HG03342 (cell line): ENCODE measurements around the gene RND1.
"Not testable (repeated sequence)": the region's sequence is repeated elsewhere in the genome, so short reads cannot be mapped to it uniquely, and the experiment has no call there.

Experiments
- ATAC-seq: cut with Tn5 transposase; IDR thresholded peaks from one replicate; pipeline ENCODE4 v1.9.1; 2021; ENCODE audit warnings: mild to moderate bottlenecking, moderate library complexity; ENCODE audit not compliant: unreplicated experiment

The RND1 gene

DNA sequence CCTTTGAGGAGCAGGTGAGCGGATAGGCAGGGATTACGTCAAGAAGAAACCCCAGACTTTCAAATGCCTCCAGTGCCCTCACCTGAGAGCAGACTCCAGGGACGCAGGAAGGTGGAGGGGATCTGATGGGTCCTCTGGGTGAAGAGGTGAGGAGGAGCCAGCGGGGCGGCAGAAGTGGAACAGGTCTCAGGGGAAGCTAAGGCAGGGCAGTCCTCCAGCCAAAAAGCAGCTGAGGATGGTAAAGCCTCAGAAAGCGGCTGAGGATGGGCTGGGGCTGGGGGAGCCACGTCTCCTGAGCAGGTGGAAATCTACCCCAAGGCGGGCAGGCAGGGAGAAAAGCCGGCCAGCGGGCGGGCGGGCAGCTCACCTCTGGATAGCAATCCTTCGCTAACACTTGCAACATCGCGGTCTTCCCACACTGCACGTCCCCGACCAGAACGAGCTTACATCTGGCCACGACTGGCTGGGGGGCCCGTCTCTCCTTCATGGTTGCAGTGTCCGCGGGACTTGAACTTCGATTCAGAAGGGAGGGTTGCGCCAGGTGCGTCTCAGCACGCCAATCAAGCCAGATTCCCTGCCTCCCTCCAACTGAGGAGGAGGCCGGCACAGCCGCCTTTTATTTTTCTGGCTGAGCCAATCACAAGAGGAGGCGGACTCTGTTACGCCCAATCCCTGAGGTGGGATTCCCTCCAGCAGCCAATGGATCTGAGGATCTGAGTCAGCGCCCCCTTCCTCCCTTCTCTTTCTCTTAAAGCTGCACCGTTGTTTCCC lies at the start of gene RND1:
Gene RND1 (minus strand): TSS at position 590 of the 771 bp plus-strand sequence. CDS start 103 bp downstream, at position 487.
- peak; percentile 94 for ATAC-seq

DNA sequence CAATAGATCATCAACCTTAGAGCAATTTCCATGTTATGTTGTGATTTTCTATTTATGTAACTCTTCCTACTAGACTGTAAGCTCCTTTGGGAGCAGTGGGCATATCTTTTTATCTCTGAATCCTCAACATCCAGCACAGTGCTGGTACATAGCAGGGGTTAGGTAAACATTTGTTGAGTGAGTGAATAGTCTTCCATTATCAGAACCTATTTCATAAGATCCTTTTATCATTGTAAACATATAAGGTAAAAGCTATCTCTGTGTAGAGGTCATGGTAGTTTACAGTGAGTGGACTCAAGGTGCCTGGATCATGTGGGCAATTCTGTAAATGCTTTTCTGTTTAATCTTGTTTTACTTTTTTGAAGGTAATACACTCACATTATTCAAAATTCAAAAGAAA lies 44.5 kb upstream of the RND1 start:
- ATAC-seq: no peak

DNA sequence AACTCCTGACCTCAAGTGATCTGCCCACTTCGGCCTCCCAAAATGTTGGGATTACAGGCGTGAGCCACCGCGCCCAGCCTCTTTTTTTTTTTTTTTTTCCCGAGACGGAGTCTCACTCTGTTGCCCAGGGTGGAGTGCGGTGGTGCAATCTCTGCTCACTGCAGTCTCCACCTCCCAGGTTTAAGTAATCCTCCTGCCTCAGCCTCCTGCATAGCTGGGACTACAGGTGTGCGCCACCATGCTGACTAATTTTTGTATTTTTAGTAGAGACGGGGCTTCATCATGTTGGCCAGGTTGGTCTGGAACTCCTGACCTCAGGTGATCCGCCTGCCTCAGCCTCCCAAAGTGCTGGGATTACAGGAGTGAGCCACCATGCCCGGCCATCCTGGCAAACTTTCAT lies 44.0 kb upstream of the RND1 start:
- ATAC-seq: not testable (repeated sequence)

DNA sequence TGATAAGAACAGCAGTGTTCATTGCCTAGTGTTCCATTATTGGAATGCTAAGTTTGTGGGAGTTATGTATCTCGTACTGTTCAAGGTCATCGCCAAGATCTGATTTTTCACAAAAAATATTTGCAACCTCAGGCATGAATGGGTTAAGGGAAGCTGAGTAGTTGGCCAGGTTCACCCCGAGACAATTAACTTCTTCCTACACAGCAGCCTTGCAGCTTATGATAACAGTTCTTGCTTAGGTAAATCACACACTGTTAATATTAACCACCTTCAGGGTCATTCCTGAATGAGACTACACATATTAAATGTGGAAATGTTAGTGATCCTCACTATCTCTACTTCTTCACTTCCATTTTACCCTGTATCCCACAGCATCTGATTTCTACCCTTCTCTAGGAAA lies 41.6 kb upstream of the RND1 start:
- no peak for ATAC-seq

DNA sequence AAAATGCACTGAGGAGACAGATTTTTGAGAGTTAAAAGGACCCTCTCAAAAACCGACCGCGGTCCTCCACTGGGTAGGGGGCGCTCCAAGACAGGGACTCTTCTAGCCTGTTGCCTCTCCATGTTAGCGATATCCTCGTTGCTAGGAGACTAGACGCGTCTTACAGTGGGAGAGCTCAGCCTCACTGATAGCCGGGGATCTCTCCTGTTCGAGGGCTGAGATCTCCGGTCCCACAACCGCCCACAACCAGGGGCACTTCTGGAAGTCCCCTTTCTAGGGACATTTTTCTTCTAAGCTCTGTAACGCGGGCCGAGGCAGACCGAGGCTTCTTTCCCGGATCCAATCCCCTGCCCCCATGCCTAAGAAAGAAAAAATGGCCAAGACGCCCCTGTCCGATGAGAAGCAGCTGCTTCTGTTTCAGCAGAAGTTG lies 38.3 kb upstream of the RND1 start:
- peak; percentile 87 for ATAC-seq

DNA sequence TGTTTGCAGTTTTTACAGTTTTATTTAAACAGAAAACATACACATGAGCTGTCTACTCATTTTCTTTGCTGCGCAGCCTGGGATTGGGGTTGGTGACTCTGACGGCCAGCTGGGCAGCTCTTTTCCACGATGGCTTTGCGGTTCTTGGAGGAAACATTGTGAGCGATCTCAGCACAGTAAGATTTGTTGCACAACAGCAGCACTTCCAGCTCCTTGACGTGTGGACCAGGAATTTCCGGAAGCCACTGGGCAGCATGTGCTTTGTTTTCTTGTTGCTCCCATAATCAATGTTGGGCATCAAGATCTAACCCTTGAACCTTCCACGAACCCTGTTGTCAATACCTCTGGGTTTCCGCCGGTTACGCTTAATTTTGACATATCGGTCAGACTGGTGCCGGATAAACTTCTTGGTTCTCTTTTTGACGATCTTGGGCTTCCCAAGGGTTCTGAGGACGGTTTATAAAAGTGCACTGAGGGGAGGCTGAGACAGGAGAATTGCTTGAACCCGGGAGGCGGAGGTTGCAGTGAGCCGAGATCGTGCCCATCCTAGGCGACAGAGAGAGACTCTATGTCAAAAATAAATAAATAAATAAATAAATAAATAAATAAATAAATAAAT lies 37.8 kb upstream of the RND1 start:
- ATAC-seq: no peak

DNA sequence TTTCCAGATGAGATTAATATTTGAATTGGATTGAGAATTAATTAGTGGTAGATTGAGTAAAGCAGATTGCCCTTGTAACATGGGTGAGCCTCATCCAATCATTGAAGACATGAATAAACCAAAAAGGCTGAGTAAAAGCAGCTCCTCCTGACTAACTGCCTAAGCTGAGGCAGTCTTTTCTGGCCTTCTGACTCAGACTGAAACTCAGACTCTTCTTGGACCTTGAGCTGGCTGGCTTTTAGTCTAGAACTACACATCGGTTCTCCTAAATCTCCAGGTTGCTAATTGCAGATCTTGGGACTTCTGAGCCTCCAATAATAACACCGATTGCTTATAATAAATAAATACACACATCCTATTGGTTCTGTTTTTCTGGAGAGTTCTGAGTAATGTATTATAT lies 35.6 kb upstream of the RND1 start:
- no peak for ATAC-seq

DNA sequence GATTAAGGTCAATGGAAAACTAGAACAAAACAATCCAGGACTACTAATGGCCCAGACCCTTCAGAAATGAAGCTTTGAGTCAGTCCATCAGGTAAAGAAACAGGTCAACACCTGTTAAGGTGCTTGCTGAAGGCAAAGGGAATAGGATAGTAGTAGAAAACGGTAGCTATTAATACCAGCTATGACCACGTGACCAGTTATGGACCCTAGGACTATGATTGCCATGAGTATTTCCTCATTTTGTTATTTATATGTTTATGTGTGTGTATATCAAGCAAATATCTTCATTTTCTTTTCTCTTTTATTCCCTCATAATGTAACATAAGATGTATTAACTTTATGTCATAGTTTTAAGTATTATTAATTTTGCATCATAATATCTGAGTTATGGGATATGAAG lies 34.0 kb upstream of the RND1 start:
- ATAC-seq: no peak

DNA sequence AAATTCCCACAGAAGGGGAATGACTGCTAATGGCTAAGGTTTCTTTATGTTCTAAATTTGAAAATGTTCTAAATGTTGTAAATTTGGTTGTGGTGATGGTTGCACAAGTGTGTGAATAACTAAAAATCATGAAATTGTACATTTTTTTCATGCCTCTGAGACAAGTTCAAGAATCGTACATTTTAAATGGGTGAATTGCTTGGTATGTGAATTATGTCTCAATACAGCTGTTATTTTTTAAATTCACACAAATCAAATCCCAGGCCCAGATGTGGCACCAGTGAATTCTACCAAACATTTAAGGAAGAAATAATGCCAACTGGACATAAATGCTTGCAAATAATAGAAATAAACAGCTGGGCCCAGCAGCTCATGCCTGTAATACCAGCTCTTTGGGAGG lies 28.6 kb upstream of the RND1 start:
- no peak for ATAC-seq

DNA sequence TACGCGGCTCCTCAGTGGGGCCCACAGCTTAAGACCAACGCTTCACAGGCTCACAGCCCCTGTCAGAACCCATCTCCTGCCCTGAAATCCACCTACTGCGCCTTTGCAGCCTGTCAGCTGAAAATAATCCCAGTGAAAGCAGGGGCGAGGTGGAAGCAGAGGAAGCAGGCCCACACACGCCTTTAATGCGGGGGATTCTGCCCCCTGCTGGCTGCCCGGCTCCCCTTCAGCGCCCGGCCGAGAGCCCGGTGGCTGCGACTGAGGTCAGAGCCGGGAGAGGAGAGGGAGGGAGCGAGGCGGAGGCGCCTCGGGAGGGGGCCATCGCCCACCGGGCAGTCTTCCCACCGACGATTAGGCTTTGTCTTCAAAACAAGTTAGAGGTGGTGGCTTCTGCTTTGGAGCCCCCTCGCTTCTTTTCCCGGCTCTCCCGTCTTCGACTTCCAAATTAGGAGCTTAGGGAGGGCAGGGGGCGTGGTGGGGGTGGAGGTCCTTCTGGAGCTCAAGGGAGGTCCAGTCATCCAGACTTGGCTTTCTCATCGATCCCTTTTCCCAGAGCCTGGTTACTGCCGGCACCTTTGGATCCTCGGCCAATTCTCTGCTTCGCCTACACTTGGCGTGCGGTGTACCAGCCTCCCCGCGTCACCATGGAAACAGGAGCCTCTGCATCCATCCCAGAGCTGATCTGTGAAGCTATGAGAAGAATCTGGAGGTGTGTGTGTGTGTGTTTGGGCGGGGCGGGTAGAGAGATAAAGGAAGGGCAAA lies 25.2 kb upstream of the RND1 start:
- ATAC-seq: peak; percentile 88

DNA sequence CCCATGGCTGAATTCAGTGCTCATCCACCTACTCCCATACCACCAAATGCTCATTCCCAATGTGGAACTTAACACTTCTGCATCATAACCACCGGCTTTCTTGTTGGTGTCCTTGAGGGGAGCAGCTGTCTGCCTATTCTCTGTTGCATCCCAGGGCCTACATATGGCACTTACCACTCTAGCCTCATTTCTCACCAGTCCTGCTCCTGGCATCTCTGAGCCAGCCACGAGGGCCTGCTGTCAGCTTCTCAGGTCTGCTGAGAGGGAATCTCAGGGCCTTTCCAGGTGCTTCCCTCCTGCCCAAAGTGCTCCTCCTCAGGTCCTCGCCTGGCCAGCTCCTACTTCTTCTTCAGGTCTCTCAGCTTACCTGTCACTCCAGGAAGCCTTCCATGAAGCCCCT lies 24.0 kb upstream of the RND1 start:
- no peak for ATAC-seq

DNA sequence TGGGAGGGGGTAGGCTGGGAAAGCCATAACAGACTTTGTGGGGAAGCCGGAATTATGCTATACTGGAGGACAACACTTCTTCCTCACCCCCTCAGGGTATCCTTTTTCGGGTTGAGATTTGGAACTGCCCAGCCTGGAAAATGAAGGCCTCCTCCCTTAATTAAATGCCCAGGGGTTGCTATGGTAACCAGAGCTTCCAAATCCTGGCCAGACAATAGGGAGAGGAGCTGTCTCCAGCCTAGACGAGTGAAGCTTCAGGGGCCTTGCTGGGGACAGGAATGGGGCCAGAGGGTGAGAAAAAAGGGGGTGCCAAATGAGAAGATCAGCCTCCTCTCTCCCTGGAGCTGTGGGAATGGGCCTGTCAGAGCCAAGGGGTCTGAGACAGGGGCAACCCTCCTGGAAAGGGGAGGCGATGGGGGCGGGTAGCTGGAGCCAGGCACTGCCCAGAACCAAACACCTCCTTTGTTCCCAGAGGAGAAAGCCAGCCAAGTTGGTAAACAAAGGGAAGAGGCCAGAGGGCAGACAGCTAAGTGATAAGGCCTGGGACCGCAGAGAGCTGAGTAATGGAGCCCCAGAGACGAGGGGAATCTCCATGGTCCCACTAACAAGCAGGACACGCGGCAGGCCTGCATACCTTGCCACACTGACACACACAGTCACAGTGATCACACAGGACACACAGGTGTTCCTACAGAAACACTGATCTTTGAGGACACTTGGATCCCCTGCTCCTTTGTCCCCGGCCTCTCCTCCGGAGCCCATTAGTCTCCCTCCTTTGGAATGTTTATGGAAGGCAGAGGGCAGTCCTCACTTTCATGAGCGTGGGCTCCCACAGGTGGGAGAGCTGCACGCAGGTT lies 17.9 kb upstream of the RND1 start:
- ATAC-seq: no peak

DNA sequence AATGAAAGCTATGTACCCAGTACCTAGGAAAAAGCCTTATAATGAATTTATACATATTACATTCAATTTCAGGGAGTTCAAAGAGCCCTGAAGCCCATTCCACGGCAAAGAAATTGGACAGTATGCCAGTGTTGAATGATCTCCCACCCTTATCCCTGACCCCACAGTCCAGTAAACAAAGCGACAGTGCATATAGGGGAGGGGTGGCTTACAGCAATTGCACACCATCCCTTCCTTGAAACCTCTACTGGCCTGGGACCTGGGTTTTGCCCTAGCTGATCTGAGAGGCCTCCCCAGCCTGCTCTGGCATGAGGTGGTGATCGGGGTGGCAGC lies 17.3 kb upstream of the RND1 start:
- no peak for ATAC-seq

DNA sequence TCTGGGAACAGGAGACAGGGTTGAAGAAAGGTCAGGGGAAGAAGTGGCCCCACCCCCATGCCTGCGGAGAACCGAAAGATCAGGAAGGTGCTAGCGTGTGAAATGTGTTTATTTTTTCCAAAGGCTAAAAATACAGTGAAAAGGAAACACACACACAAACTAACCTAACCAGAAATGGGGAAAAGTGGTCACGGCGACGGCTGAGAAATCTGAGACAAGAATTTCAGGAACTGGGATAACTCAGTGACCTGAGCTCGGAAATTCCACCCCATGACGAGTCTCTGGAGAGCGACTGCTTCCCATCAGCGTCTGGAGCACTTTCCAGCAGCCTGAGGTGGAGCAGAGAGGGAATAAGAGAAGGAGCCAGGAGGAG lies 16.6 kb upstream of the RND1 start:
- no peak for ATAC-seq

DNA sequence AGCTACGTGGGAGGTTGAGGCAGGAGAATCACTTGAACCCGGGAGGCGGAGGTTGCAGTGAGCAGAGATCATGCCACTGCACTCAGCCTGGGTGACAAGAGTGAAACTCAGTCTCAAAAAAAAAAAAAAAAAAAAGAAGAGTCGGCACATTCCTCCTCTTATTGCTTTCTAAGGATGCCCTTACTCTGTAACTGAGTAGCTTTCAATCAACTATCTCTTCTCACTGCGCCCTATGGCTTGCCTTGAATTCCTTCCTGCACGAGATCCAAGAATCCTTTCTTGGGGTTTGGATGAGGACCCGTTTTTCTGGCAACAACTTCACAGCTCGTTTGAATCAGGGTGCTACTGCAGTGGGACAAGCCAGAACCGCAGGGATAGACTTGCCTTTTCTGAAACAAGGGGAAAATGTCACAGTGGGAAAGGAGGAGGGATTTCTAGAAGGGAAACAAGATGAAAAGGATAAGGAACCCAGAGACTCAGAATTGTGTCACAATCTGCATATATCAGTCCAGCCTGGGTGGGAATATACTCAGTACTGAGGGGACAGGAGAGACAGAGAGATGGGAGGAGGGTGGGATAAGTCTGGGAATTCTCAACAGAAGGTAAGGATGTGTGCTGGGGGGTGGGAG lies 16.1 kb upstream of the RND1 start:
- no peak for ATAC-seq

DNA sequence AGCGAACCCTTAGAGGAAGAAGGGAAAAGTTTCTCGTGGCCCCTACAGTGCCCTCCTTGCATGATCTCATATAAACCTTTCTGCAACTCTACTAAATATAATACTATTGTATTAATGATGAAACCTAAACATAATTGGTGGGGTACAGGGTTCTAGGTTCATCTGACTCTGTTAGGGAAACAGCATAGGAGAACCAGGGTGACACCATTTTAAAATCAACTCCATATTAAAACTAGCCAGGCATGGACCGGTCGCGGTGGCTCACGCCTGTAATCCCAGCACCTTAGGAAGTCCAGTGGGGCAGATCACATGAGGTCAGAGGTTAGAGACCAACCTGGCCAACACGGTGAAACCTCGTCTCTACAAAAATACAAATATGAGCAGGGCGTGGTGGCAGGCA lies 15.0 kb upstream of the RND1 start:
- no peak for ATAC-seq

DNA sequence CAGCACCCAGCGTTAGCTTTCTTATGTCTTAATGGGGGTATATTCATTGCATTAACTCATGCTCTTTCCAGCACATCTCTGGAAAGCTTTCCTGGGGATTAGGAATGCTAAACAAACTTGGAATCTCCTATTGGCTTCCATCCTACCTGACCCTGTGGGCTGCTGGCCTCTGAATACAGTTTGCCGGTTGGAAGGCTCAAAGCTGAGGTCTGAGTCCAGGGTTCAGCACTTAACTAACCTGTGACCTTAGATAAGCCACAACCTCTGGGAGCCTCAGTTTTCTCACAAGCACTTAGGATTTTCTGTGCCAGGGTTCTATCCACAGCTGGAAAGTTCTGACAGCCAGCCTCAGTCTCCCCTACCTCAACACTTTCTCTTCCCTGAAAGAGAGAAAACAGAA lies 12.9 kb upstream of the RND1 start:
- ATAC-seq: no peak

DNA sequence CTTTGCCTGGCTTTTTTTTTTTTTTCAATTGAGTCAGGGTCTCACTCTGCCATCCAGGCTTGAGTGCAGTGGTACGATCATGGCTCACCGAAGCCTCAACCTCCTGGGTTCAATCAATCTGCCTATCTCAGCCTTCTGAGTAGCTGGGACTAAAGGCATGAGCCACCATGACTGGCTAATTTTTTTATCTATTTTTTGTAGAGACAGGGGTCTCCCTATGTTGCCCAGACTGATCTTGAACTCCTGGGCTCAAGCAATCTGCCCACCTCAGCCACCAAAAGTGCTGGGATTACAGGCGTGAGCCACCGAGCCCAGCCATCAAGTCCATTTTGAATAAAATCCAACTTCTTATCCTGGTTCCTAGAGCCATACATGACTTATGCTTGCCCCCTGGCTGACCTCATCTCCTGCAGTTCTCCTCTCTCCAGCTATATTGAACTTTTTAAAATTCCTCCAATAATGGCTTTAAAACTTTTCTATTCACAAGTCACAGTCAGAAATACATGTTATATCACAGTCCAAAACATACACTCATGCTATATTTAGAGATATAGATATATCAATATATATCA lies 10.4 kb upstream of the RND1 start:
- ATAC-seq: no peak

DNA sequence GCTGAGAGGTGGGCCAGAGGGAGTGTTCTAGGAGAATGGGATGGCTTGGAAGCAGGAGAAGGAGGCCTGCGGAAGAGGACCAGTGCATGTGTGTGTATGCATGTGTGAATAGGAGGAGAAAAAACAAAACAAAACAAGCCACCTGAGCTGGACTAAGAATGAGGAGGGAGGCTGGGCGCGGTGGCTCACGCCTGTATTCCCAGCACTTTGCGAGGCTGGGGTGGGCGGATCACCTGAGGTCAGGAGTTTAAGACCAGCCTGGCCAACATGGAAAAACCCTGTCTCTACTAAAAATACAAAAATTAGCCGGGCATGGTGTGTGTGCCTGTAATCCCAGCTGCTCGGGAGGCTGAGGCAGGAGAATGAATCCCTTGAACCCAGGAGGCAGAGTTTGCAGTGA lies 7.9 kb upstream of the RND1 start:
- not testable (repeated sequence) for ATAC-seq

DNA sequence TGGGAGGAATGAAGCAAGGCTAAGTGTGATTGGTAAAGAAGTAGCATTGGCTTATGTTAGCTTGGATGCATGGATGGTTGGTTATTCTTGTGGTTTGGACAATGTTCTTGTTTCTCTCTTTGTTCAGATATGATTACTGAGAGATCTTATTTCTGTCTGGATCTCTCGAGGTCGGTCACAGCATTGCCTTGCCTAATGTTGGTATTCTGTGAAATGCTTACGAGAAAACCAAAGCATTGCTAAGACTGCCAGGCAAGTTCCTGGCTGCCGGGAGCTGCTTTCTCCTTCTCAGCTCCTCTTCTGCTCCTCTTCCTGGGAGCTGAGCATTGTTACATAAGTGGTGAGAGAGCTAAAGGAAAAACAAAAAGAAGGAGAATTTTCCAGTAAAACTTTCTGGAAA lies 7.4 kb upstream of the RND1 start:
- ATAC-seq: no peak
